GM23338 (cell line): ENCODE data around the gene CTAGE9. TPM values are rescaled to one million over a fixed set of nuclear protein-coding genes. Genes with fewer than 3 reads are reported as not detected.

Experiments used
- ATAC-seq: fragments of 200-7000 bp; cut with Tn5 transposase; 3 replicates; pipeline ENCODE4 v1.9.1; 2020
- DNase-seq: peaks from one replicate; pipeline ENCODE4 v3.0.0-alpha.2; 2015; ENCODE audit warnings: low spot score
- H2AFZ ChIP-seq: fragments of 200-600 bp; sonication (generic); 2 replicates; pipeline ENCODE4 v1.8.0; 2016; ENCODE audit warnings: antibody characterized with exemption, mild to moderate bottlenecking, moderate library complexity
- H3F3A ChIP-seq: fragments of 200-600 bp; sonication (generic); replicated peaks from 2 replicates; pipeline ENCODE4 v1.8.0; 2017; ENCODE audit warnings: antibody characterized with exemption, mixed run types, low read depth
- H3K27ac ChIP-seq: fragments of 200-600 bp; sonication (generic); 2 replicates; pipeline ENCODE4 v1.6.1; 2016; ENCODE audit warnings: low read depth
- H3K27me3 ChIP-seq: fragments of 200-600 bp; sonication (generic); 2 replicates; pipeline ENCODE4 v1.8.0; 2016; ENCODE audit warnings: mild to moderate bottlenecking, mixed run types, moderate library complexity; ENCODE audit not compliant: insufficient read depth
- H3K36me3 ChIP-seq: fragments of 200-600 bp; sonication (generic); 2 replicates; pipeline ENCODE4 v1.8.0; 2016; ENCODE audit warnings: mild to moderate bottlenecking; ENCODE audit not compliant: insufficient read depth
- H3K4me1 ChIP-seq: fragments of 200-600 bp; sonication (generic); 2 replicates; pipeline ENCODE4 v1.8.0; 2016; ENCODE audit warnings: mild to moderate bottlenecking, moderate library complexity; ENCODE audit not compliant: insufficient read depth
- H3K4me2 ChIP-seq: fragments of 200-600 bp; sonication (generic); 2 replicates; pipeline ENCODE4 v1.7.1; 2017; ENCODE audit warnings: mixed run types
- H3K4me3 ChIP-seq: fragments of 200-600 bp; sonication (generic); 2 replicates; pipeline ENCODE4 v1.6.1; 2016; ENCODE audit warnings: mixed run types
- H3K79me2 ChIP-seq: fragments of 200-600 bp; sonication (generic); replicated peaks from 2 replicates; pipeline ENCODE4 v1.8.0; 2017; ENCODE audit warnings: mild to moderate bottlenecking; ENCODE audit not compliant: insufficient read depth
- H3K9me2 ChIP-seq: fragments of 200-600 bp; sonication (generic); 2 replicates; pipeline ENCODE4 v1.8.0; 2017; ENCODE audit not compliant: insufficient read depth
- H4K20me1 ChIP-seq: fragments of 200-600 bp; sonication (generic); replicated peaks from 2 replicates; pipeline ENCODE4 v1.8.0; 2017; ENCODE audit warnings: mild to moderate bottlenecking; ENCODE audit not compliant: insufficient read depth
- H3K27ac Mint-ChIP-seq: 2 replicates; pipeline ENCODE4 v1.8.0; 2020; ENCODE audit warnings: inconsistent platforms, mild to moderate bottlenecking, moderate library complexity, mixed read lengths
- H3K27me3 Mint-ChIP-seq: 3 replicates; pipeline ENCODE4 v1.8.0; 2022; ENCODE audit warnings: low read depth, mild to moderate bottlenecking, moderate library complexity, mixed read lengths, inconsistent platforms; ENCODE audit not compliant: insufficient read depth, poor library complexity
- H3K36me3 Mint-ChIP-seq: 3 replicates; pipeline ENCODE4 v1.8.0; 2021; ENCODE audit warnings: low read depth, mild to moderate bottlenecking, inconsistent platforms, moderate library complexity, mixed read lengths
- H3K4me1 Mint-ChIP-seq: 3 replicates; pipeline ENCODE4 v1.8.0; 2020; ENCODE audit warnings: mild to moderate bottlenecking, inconsistent platforms, mixed read lengths
- H3K4me3 Mint-ChIP-seq: 3 replicates; pipeline ENCODE4 v1.8.0; 2021; ENCODE audit warnings: moderate library complexity, mild to moderate bottlenecking, inconsistent platforms, mixed read lengths
- H3K9me3 Mint-ChIP-seq: 3 replicates; pipeline ENCODE4 v1.8.0; 2020; ENCODE audit warnings: moderate library complexity, mild to moderate bottlenecking, inconsistent platforms, mixed read lengths
- CTCF ChIP-seq, 2 experiments: fragments of 200-600 bp in 1 of 2; sonication (generic) in 1 of 2; conservative IDR thresholded peaks; 2 replicates each; pipeline versions ENCODE4 v1.5.1 to v1.6.1; 2016 to 2017; ENCODE audit warnings: antibody characterized with exemption in 2 of 2, low read depth in 2 of 2, mild to moderate bottlenecking in 2 of 2, moderate library complexity in 1 of 2
- EZH2 ChIP-seq: fragments of 200-600 bp; sonication (generic); IDR thresholded peaks from one replicate; pipeline ENCODE4 v1.8.0; 2017; ENCODE audit warnings: antibody characterized with exemption, mild to moderate bottlenecking, low read depth; ENCODE audit not compliant: unreplicated experiment
- EZH2phosphoT487 ChIP-seq: fragments of 200-600 bp; sonication (generic); IDR thresholded peaks from one replicate; pipeline ENCODE4 v1.8.1; 2018; ENCODE audit warnings: antibody characterized with exemption; ENCODE audit not compliant: unreplicated experiment
- JUNB ChIP-seq: IDR thresholded peaks from one replicate; pipeline ENCODE4 v1.6.1; 2016; ENCODE audit warnings: antibody characterized with exemption; ENCODE audit not compliant: unreplicated experiment
- NANOG ChIP-seq: IDR thresholded peaks from 2 replicates; pipeline ENCODE4 v1.6.1; 2016; ENCODE audit warnings: antibody characterized with exemption, borderline replicate concordance
- POLR2AphosphoS5 ChIP-seq: IDR thresholded peaks from 2 replicates; pipeline ENCODE4 v1.6.1; 2016; ENCODE audit warnings: antibody characterized with exemption, low read depth
- STAT1 ChIP-seq: IDR thresholded peaks from one replicate; pipeline ENCODE4 v1.6.1; 2016; ENCODE audit warnings: antibody characterized with exemption; ENCODE audit not compliant: unreplicated experiment
- ZNF114 ChIP-seq: fragments of 250-450 bp; sonication (Bioruptor Pico); IDR thresholded peaks from 2 replicates; pipeline ENCODE4 v1.5.0; 2020; ENCODE audit warnings: mild to moderate bottlenecking, moderate library complexity
- ZNF331 ChIP-seq: fragments of 250-450 bp; sonication (Bioruptor Pico); IDR thresholded peaks from 2 replicates; pipeline ENCODE4 v1.5.0; 2020; ENCODE audit warnings: low read depth, mild to moderate bottlenecking, moderate library complexity
- ZNF462 ChIP-seq: fragments of 250-450 bp; sonication (Bioruptor Pico); IDR thresholded peaks from 2 replicates; pipeline ENCODE4 v1.5.0; 2020; ENCODE audit warnings: mild to moderate bottlenecking, moderate library complexity
- polyA plus RNA-seq: library from polyadenylated mRNA; unstranded; fragments of >200 nt; fragmentation: Nextera tagmentation; extraction: Ambion mirVana; gene quantifications from 2 replicates; pipeline ENCODE4 v1.2.1, GENCODE V29; 2016
- total RNA-seq: library from RNA; depleted of rRNA; stranded (reverse); fragments of >200 nt; shearing (Covaris generic); gene quantifications from 2 replicates; pipeline ENCODE4 v1.2.3, GENCODE V29; 2014
- TF ChIP-seq, protein P1 (sequence below): IDR thresholded peaks from 2 replicates; pipeline ENCODE4 v1.6.1; 2016; ENCODE audit warnings: antibody characterized with exemption

The CTAGE9 gene
- total and polyA plus RNA-seq, 2 experiments from 2014 or later: 0.10 to 0.13 TPM

GRCh38 chr6:131755597-131755996 lies 44.8 kb upstream of the CTAGE9 start:
- no peak overlapping the region for H2AFZ ChIP-seq
- no peaks in the 10 kb centered on the region for H4K20me1 ChIP-seq
- Mint-ChIP-seq H3K9me3 (no peaks in the 10 kb centered on the region; the same call in 2 of the 3 replicates), H3K27ac (no peak overlapping the region), H3K36me3 (no peaks in the 10 kb centered on the region), H3K27me3 (peaks cover 2% of the 10 kb centered on the region), H3K4me1 (no peaks in the 10 kb centered on the region), H3K4me3 (no peak overlapping the region)
- no peaks in the 10 kb centered on the region for H3F3A ChIP-seq
- no peaks in the 10 kb centered on the region for H3K79me2 ChIP-seq
- H3K9me2 ChIP-seq: no peaks in the 10 kb centered on the region
- no peak for TF ChIP-seq ZNF114
- TF ChIP-seq NANOG: no peak
- no peak for TF ChIP-seq EZH2phosphoT487
- TF ChIP-seq ZNF462 (CRISPR knock-in tag): no peak
- no peak for TF ChIP-seq CTCF (conservative IDR thresholded peaks at IDR 0.05; ENCODE audit: low read depth in 2 of 2)
- no peak for TF ChIP-seq ZNF331 (CRISPR knock-in tag)
- no peak for TF ChIP-seq POLR2AphosphoS5
- TF ChIP-seq, protein P1, sequence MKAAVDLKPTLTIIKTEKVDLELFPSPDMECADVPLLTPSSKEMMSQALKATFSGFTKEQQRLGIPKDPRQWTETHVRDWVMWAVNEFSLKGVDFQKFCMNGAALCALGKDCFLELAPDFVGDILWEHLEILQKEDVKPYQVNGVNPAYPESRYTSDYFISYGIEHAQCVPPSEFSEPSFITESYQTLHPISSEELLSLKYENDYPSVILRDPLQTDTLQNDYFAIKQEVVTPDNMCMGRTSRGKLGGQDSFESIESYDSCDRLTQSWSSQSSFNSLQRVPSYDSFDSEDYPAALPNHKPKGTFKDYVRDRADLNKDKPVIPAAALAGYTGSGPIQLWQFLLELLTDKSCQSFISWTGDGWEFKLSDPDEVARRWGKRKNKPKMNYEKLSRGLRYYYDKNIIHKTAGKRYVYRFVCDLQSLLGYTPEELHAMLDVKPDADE: no peak
- TF ChIP-seq STAT1: no peak
- no peak for TF ChIP-seq JUNB
- TF ChIP-seq EZH2: no peak
- H3K36me3 ChIP-seq: no peaks in the 10 kb centered on the region
- no peak overlapping the region for H3K27ac ChIP-seq
- H3K4me1 ChIP-seq: no peaks in the 10 kb centered on the region
- no peaks in the 10 kb centered on the region for H3K27me3 ChIP-seq
- no peak overlapping the region for H3K4me2 ChIP-seq
- DNase-seq (no peak), ATAC-seq (no peak)
- no peak overlapping the region for H3K4me3 ChIP-seq
